Mucosa of gallbladder (tissue), 1 donor: Measurements from ENCODE around the gene LTBP2. TPM values are rescaled to one million over a fixed set of nuclear protein-coding genes. Genes with fewer than 3 reads are reported as not detected.

Experiments
- DNase-seq: peaks from one replicate; pipeline ENCODE4 v3.0.0-alpha.2; 2020; ENCODE audit warnings: low spot score
- total RNA-seq: library from RNA; stranded (reverse); gene quantifications from one replicate; pipeline ENCODE4 v1.2.1, GENCODE V29; 2021
- donor health status: DM: no; HTN: no; CAD: no.

Gene LTBP2
- total RNA-seq, 1 donor from 2014 or later, result 84.9 TPM

GRCh38 chr14:74638066-74638465 is 26.0 kb upstream of the LTBP2 start:
- DNase-seq, result no peak

- DNase-seq, result no peak
Measured at GRCh38 chr14:74637178-74637550, 25.1 kb upstream of the LTBP2 start.

GRCh38 chr14:74636424-74637177 is 24.6 kb upstream of the LTBP2 start:
- DNase-seq, result no peak

GRCh38 chr14:74635847-74636246 is 23.8 kb upstream of the LTBP2 start:
- no peak for DNase-seq

- no peak for DNase-seq
Measured at GRCh38 chr14:74634964-74635363, 22.9 kb upstream of the LTBP2 start.

- DNase-seq, result no peak
Measured at GRCh38 chr14:74634481-74634880, 22.4 kb upstream of the LTBP2 start.

GRCh38 chr14:74630881-74631690 is 19.0 kb upstream of the LTBP2 start:
- no peak for DNase-seq

GRCh38 chr14:74628418-74628817 is 16.4 kb upstream of the LTBP2 start:
- DNase-seq, result no peak

GRCh38 chr14:74627076-74627475 is 15.0 kb upstream of the LTBP2 start:
- DNase-seq, result no peak

- DNase-seq, result no peak
Measured at GRCh38 chr14:74622257-74622656, 10.2 kb upstream of the LTBP2 start.

- DNase-seq, result no peak
Measured at GRCh38 chr14:74621556-74621955, 9.5 kb upstream of the LTBP2 start.

- DNase-seq, result no peak
Measured at GRCh38 chr14:74620923-74621322, 8.9 kb upstream of the LTBP2 start.

- DNase-seq, result no peak
Measured at GRCh38 chr14:74620497-74620921, 8.5 kb upstream of the LTBP2 start.

- peak; percentile 68 for DNase-seq
Measured at GRCh38 chr14:74619672-74620131, 7.7 kb upstream of the LTBP2 start.

- peak; percentile 66 for DNase-seq
Measured at GRCh38 chr14:74618078-74618952, 6.3 kb upstream of the LTBP2 start.

- DNase-seq, result no peak
Measured at GRCh38 chr14:74616996-74617700, 5.1 kb upstream of the LTBP2 start.

- DNase-seq, result no peak
Measured at GRCh38 chr14:74616507-74616906, 4.5 kb upstream of the LTBP2 start.

GRCh38 chr14:74615735-74616134 is 3.7 kb upstream of the LTBP2 start:
- no peak for DNase-seq

- DNase-seq, result no peak
Measured at GRCh38 chr14:74614508-74615495, 2.8 kb upstream of the LTBP2 start.
